BLaER1 treated with 17β-estradiol and CSF1 and Interleukin-3, amounts not matched to agents 10 nM and 100 nM (cell line): ENCODE results near the gene CLCN5.

Source experiments
- H3K27ac ChIP-seq, 11 experiments: shearing (Covaris generic); formaldehyde crosslinking; 2 replicates each; pipeline ENCODE4 v1.8.1; 2022
- H3K27me3 ChIP-seq, 11 experiments: shearing (Covaris generic); formaldehyde crosslinking; 2 replicates each; pipeline ENCODE4 v1.8.1; 2022
- H3K36me3 ChIP-seq, 11 experiments: shearing (Covaris generic); formaldehyde crosslinking; 2 replicates each; pipeline ENCODE4 v1.8.1; 2022
- H3K4me1 ChIP-seq, 10 experiments: shearing (Covaris generic); formaldehyde crosslinking; 2 replicates each; pipeline ENCODE4 v1.8.1; 2022
- H3K4me2 ChIP-seq, 11 experiments: shearing (Covaris generic); formaldehyde crosslinking; 2 replicates each; pipeline ENCODE4 v1.8.1; 2022
- H3K4me3 ChIP-seq, 10 experiments: shearing (Covaris generic); formaldehyde crosslinking; 2 replicates each; pipeline ENCODE4 v1.8.1; 2022
- H3K9ac ChIP-seq, 11 experiments: shearing (Covaris generic); formaldehyde crosslinking; 2 replicates each; pipeline ENCODE4 v1.8.1; 2022
- H3K9me3 ChIP-seq, 11 experiments: shearing (Covaris generic); formaldehyde crosslinking; replicated peaks in 1 of 11; 2 replicates each; pipeline ENCODE4 v1.8.1; 2022
- H4K20me1 ChIP-seq, 11 experiments: shearing (Covaris generic); formaldehyde crosslinking; 2 replicates each; pipeline ENCODE4 v1.8.1; 2022
- Cebpa-rat ChIP-seq, 11 experiments: shearing (Covaris generic); IDR thresholded peaks; 2 replicates each; pipeline ENCODE4 v1.8.1; 2022

Gene CLCN5

DNA sequence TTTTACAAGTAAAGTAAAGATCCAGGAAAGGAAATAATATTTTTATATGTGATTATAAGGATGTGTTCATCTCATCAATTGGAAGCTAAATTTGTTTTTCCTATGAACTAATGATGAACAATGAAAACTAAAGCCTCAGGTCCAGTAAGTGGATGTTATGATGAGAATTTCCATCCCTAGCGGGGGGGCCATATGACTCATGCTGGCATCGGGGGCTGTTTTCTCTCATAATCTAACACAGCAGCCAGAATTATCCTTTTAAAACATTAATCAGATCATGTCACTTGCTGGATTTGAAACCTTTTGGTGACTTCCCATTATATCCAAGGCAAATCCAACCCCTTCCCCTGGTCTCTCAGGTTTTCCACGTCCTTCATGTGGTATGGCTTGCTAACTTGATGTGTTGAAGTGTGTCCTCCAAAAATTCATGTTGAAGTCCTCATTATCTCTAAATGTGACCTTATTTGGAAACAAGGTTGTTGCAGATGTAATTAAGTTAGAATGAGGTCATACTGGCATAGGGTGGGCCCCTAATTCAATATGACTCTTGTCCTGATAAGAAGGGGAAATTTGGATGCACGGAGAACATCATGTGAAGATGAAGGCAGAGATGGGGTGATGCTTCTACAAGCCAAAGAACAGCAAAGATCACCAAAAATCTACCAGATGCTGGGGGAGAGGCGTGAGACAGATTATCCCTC, 181.6 kb downstream of the CLCN5 start:
- H3K27ac ChIP-seq = no peak overlapping the region
- H3K4me2 ChIP-seq = no peak overlapping the region
- H4K20me1 ChIP-seq = no peaks in the 10 kb centered on the region
- no peaks in the 10 kb centered on the region for H3K36me3 ChIP-seq
- no peaks in the 10 kb centered on the region for H3K9me3 ChIP-seq
- peaks cover 98 to 100% (median 100%) of the 10 kb centered on the region in 11 experiments for H3K27me3 ChIP-seq
- no peak for TF ChIP-seq Cebpa-rat (IDR thresholded peaks at IDR 0.05)
- no peak overlapping the region for H3K4me3 ChIP-seq
- no peak overlapping the region for H3K9ac ChIP-seq
- 0 out of 20 replicates have a peak, but pooled peaks cover 0 to under 1% (median 0%) of the 10 kb centered on the region in 10 experiments for H3K4me1 ChIP-seq

DNA sequence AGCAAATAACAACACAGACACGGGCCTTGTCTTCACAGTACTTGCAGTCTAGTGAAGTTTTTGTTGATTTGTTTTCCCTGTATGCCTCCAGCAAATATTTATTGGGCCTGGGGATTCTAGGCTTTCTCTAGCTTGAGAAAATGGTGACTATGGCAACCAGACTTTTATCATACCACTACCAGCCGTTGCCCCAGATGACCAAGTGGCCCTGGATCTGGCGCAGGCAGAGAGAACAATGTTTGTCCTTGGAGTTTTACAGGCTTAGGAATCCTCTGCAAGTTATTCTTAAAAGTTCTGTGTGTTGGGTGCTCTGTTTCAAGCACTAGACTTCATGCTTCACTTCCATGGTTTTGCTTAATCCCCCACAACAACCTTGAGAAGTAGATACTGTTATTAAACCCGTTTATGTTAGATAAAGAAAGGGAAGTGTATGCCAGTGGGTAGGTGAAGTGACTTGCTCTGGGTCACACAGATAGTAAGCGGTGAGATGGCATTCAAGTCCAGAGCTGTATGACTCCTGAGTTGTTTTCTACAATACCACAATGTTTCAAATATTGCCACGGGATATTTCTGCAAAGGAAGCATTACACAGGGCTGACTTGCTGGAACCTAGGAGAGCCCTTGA, 183.8 kb downstream of the CLCN5 start:
- Histone ChIP-seq H4K20me1 (no peaks in the 10 kb centered on the region), H3K27ac (no peak overlapping the region), H3K9ac (no peak overlapping the region), H3K27me3 (peaks cover 94 to 100% (median 100%) of the 10 kb centered on the region in 11 experiments), H3K4me2 (no peak overlapping the region), H3K4me1 (peaks cover 0 to 11% (median 0%) of the 10 kb centered on the region in 10 experiments; a peak in 5 of 20 replicates), H3K36me3 (no peaks in the 10 kb centered on the region), H3K9me3 (no peaks in the 10 kb centered on the region), H3K4me3 (no peak overlapping the region)
- no peak for TF ChIP-seq Cebpa-rat (IDR thresholded peaks at IDR 0.05)

DNA sequence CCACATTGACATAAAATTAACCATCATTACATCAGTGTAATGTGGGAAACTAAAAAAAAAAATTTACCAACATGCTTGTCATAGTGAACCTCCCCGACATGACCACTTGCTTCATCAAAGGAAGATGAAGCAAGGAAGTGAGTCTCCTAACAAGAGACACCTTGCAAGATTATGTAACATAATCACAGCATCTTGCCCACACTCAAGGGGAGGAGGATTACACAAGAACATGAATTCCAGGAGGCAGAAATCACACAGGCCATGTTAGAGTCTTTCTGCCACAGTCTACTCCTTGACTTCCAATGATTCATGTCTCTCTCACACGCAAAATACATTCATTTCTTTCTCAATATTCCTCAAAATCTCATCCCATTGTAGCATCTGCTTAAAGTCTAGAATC, 185.1 kb downstream of the CLCN5 start:
- Histone ChIP-seq H4K20me1 (no peaks in the 10 kb centered on the region), H3K4me1 (peaks cover 0 to 11% (median 0%) of the 10 kb centered on the region in 10 experiments; a peak in 6 of 20 replicates), H3K9ac (no peak overlapping the region), H3K4me3 (no peak overlapping the region), H3K27ac (no peak overlapping the region), H3K36me3 (no peaks in the 10 kb centered on the region), H3K9me3 (no peaks in the 10 kb centered on the region), H3K4me2 (no peak overlapping the region), H3K27me3 (peaks cover 90 to 100% (median 99%) of the 10 kb centered on the region in 11 experiments)
- no peak for TF ChIP-seq Cebpa-rat (IDR thresholded peaks at IDR 0.05)

DNA sequence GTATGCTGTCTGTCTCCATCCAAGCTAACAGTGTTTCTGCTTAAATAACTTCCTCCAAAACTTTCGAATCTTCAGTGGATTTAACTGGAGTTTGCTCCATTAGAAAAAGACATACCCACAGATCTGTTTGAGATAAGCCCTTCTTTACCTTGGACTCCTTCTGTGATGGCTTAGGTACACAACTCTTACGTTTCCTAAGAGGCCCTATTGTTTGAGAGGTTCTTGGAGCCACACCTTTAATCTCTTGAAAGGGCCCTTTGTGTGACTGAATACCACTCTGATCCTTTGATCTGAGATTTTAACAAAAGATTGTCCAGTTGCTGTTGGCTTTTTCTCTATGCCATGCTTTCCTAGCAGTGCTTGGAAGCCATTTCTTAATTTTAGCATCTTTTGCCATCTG, 185.9 kb downstream of the CLCN5 start:
- Histone ChIP-seq H3K36me3 (no peaks in the 10 kb centered on the region), H3K4me3 (no peak overlapping the region), H3K27me3 (peaks cover 82 to 100% (median 98%) of the 10 kb centered on the region in 11 experiments), H4K20me1 (no peaks in the 10 kb centered on the region), H3K4me1 (peaks cover 0 to 11% (median 0%) of the 10 kb centered on the region in 10 experiments; a peak in 6 of 20 replicates), H3K27ac (no peak overlapping the region), H3K9me3 (no peaks in the 10 kb centered on the region), H3K9ac (no peak overlapping the region), H3K4me2 (no peak overlapping the region)
- TF ChIP-seq Cebpa-rat (IDR thresholded peaks at IDR 0.05) = no peak

DNA sequence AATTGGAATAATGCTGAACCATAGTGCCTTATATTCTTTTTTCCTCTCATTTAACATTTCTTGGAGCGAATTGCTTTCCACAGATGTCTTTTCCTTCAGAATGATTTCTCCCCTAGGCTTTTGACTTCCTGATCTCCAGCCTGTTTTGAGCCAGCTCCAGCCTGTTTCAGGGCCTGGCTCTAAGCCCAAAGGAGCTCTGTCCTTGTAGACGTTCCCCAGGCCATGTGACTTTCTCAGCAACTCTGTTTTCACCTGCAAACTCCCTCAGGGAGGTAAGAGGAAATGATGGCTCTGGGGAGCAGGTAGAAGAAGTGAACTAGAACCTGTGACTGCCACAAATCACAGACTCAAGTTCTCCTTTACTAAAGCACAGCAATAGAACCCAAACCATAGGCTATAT, 189.3 kb downstream of the CLCN5 start:
- no peaks in the 10 kb centered on the region for H3K9me3 ChIP-seq
- H3K27ac ChIP-seq = no peak overlapping the region
- no peaks in the 10 kb centered on the region for H3K36me3 ChIP-seq
- H3K4me2 ChIP-seq = no peak overlapping the region
- H3K27me3 ChIP-seq = peaks cover 75 to 100% (median 97%) of the 10 kb centered on the region in 11 experiments
- H3K4me3 ChIP-seq = no peak overlapping the region
- no peaks in the 10 kb centered on the region for H4K20me1 ChIP-seq
- H3K4me1 ChIP-seq = peaks cover 0 to 11% (median 0%) of the 10 kb centered on the region in 10 experiments; a peak in 6 of 20 replicates
- no peak for TF ChIP-seq Cebpa-rat (IDR thresholded peaks at IDR 0.05)
- H3K9ac ChIP-seq = no peak overlapping the region

DNA sequence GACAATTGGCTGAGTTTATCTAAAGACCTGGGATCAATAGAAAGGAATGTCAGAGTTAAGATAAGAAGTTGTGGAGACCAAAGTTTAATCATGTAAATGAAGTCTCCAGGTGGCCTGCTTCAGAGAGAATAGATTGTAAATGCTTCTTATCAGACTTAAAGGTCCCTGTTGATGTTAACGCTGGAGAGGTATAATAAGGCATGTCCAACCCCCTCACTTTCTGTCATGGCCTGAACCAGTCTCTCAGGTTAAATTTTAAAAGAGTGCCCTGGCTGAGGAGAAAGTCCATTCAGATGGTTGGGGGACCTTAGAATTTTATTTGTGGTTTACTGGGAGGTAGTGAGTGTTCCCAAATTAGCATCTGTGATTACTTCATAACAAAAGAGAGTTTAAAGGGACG, 191.7 kb downstream of the CLCN5 start:
- peaks cover 72 to 100% (median 97%) of the 10 kb centered on the region in 11 experiments for H3K27me3 ChIP-seq
- no peaks in the 10 kb centered on the region for H4K20me1 ChIP-seq
- no peaks in the 10 kb centered on the region for H3K9me3 ChIP-seq
- H3K27ac ChIP-seq = no peak overlapping the region
- H3K36me3 ChIP-seq = no peaks in the 10 kb centered on the region
- H3K9ac ChIP-seq = no peak overlapping the region
- TF ChIP-seq Cebpa-rat (IDR thresholded peaks at IDR 0.05) = no peak
- peaks cover 0 to 18% (median 0%) of the 10 kb centered on the region in 10 experiments; a peak in 9 of 20 replicates for H3K4me1 ChIP-seq
- no peak overlapping the region for H3K4me2 ChIP-seq
- no peak overlapping the region for H3K4me3 ChIP-seq

DNA sequence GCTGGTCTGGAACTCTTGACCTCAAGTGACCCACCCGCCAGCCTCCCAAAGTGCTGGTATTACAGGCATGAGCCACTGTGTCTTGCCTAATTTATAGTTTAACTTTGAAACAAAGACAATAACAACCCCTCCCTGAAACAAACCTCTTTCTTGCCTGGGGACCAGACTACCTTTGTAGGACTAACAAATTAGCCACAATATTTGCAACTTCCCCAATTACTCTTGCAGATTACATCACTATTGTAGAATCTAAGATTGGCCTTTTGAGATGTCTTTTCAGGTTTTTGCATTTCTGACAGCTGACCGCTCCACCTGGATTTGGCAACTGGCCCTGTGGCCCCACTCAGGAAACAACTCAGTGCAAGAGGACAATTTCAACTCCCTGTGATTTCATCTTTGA, 193.6 kb downstream of the CLCN5 start:
- no peak overlapping the region for H3K4me3 ChIP-seq
- H4K20me1 ChIP-seq = no peaks in the 10 kb centered on the region
- H3K4me2 ChIP-seq = no peak overlapping the region
- TF ChIP-seq Cebpa-rat (IDR thresholded peaks at IDR 0.05) = no peak
- H3K9ac ChIP-seq = no peak overlapping the region
- H3K36me3 ChIP-seq = no peaks in the 10 kb centered on the region
- peaks cover 0 to 10% (median 0%) of the 10 kb centered on the region in 10 experiments; a peak in 7 of 20 replicates for H3K4me1 ChIP-seq
- H3K27ac ChIP-seq = no peak overlapping the region
- peaks cover 57 to 100% (median 95%) of the 10 kb centered on the region in 11 experiments for H3K27me3 ChIP-seq
- peaks cover 0 to 4% (median 0%) of the 10 kb centered on the region in 11 experiments; a peak in 1 of 22 replicates for H3K9me3 ChIP-seq

DNA sequence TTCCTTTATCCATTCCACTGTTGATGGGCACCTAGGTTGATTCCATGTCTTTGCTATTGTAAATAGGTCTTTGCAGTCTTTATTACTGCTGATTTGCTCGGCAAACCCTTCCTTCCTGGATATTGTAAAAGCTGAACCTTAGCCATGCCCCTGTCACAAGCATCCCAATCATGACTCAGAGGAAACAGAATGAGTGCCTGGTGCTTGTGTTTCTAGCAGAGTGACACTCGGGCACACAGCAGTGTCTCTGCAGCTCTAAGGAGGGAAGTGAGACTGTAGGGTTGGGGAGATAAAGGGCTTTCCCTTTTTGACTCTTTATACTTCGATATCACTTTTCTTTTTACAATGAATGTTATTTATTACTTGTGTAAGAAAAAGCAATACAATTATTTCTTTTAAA, 195.1 kb downstream of the CLCN5 start:
- Histone ChIP-seq H3K4me3 (no peak overlapping the region), H3K27me3 (peaks cover 53 to 100% (median 95%) of the 10 kb centered on the region in 11 experiments), H3K4me2 (peak overlapping the region in 5 of 11 experiments; percentile 13 to 52 (median 32); a peak in 7 of 22 replicates), H3K27ac (no peak overlapping the region), H3K9ac (no peak overlapping the region), H3K9me3 (peaks cover 0 to 4% (median 0%) of the 10 kb centered on the region in 11 experiments; a peak in 1 of 22 replicates), H3K36me3 (no peaks in the 10 kb centered on the region), H4K20me1 (no peaks in the 10 kb centered on the region), H3K4me1 (peaks cover 0 to 10% (median 0%) of the 10 kb centered on the region in 10 experiments; a peak in 6 of 20 replicates)
- no peak for TF ChIP-seq Cebpa-rat (IDR thresholded peaks at IDR 0.05)

DNA sequence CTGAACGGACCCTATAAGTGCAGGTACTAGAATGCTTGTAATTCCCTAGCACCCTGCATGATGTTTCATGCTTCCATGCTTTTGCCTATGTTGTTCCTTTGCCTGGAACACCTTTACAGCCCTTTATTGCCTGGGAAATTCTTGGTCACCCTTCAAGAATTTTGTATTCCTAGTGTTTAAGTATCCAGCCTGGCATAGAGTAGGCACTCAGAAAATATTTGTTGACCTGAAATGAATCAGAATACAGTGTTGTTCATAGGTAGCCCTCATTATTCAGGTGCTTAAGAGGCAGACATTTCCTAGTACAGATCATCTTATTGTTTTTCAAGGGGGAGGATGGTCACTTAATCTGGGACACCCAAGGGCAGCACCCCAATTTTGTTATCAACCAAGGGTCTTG, 203.1 kb downstream of the CLCN5 start:
- Histone ChIP-seq H3K4me3 (no peak overlapping the region), H3K36me3 (no peaks in the 10 kb centered on the region), H3K27ac (no peak overlapping the region), H3K27me3 (peaks cover 66 to 96% (median 93%) of the 10 kb centered on the region in 11 experiments), H3K9ac (no peak overlapping the region), H3K9me3 (no peaks in the 10 kb centered on the region), H3K4me1 (no peaks in the 10 kb centered on the region), H3K4me2 (no peak overlapping the region), H4K20me1 (no peaks in the 10 kb centered on the region)
- no peak for TF ChIP-seq Cebpa-rat (IDR thresholded peaks at IDR 0.05)
